ENCODE measurements around the gene ASXL2.

- TF ChIP-seq CTCF (IDR thresholded peaks at IDR 0.05 in 8 of 11, conservative IDR thresholded peaks at IDR 0.05 in 3 of 11) (no peak), POLR2A (IDR thresholded peaks at IDR 0.05) (no peak)
These were observed 34.2 kb downstream of the ASXL2 start for GRCh38 chr2:25844089-25844488.

Measured in spleen (tissue), 7 donors.